ENCODE data around the gene CFAP210.
"Not testable (repeated sequence)": the region's sequence is repeated elsewhere in the genome, so short reads cannot be mapped to it uniquely, and the experiment has no call there.

DNA sequence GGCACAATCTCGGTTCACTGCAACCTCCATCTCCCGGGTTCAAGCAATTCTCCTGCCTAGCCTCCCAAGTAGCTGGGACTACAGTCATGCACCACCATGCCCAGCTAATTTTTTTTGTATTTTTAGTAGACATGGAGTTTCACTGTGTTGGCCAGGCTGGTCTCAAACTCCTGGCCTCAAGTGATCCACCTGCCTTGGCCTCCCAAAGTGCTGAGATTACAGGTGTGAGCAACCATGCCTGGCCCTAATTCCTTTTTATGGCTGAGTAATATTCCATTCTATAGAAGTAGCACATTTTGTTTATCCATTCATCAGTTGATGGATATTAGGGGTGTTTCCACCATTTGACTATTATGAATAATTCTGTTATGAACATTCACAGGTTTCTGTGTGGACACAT, 9.5 kb downstream of the CFAP210 start:
- not testable (repeated sequence) for TF ChIP-seq RFX5 (IDR thresholded peaks at IDR 0.05); RCOR1 (IDR thresholded peaks at IDR 0.05; ENCODE audit: low read depth, low read length); CHD2 (IDR thresholded peaks at IDR 0.05; ENCODE audit: low read length, partially characterized antibody)
- TF ChIP-seq, protein P1, sequence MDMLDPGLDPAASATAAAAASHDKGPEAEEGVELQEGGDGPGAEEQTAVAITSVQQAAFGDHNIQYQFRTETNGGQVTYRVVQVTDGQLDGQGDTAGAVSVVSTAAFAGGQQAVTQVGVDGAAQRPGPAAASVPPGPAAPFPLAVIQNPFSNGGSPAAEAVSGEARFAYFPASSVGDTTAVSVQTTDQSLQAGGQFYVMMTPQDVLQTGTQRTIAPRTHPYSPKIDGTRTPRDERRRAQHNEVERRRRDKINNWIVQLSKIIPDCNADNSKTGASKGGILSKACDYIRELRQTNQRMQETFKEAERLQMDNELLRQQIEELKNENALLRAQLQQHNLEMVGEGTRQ (IDR thresholded peaks at IDR 0.05) = not testable (repeated sequence)
